Adipocyte (in vitro differentiated cells): ENCODE data around the gene RRP1B.

Experiments
- DNase-seq: peaks from one replicate; pipeline ENCODE4 v3.0.0-alpha.2; 2015; ENCODE audit warnings: low read depth
- H3K27me3 ChIP-seq: replicated peaks from 2 replicates; pipeline ENCODE4 v1.7.0; 2013; ENCODE audit warnings: mild to moderate bottlenecking, low read length, moderate library complexity; ENCODE audit not compliant: control insufficient read depth, insufficient read depth
- H3K36me3 ChIP-seq: 2 replicates; pipeline ENCODE4 v1.7.0; 2013; ENCODE audit warnings: low read length, mild to moderate bottlenecking, moderate library complexity; ENCODE audit not compliant: control insufficient read depth, insufficient read depth, severe bottlenecking
- H3K4me1 ChIP-seq: 2 replicates; pipeline ENCODE4 v1.7.0; 2013; ENCODE audit warnings: mild to moderate bottlenecking, low read length, moderate library complexity; ENCODE audit not compliant: control insufficient read depth, insufficient read depth
- H3K4me3 ChIP-seq: 2 replicates; pipeline ENCODE4 v1.7.0; 2013; ENCODE audit warnings: mild to moderate bottlenecking, low read length, moderate library complexity
- H3K9ac ChIP-seq: 2 replicates; pipeline ENCODE4 v1.7.0; 2013; ENCODE audit warnings: mild to moderate bottlenecking, low read length, moderate library complexity
- H3K9me3 ChIP-seq: 2 replicates; pipeline ENCODE4 v1.7.0; 2013; ENCODE audit warnings: mild to moderate bottlenecking, low read length, moderate library complexity; ENCODE audit not compliant: control insufficient read depth

Gene RRP1B

GRCh38 chr21:43733060-43733459 lies 73.7 kb downstream of the RRP1B start:
- no peak for DNase-seq
- Histone ChIP-seq H3K9me3 (no peaks in the 10 kb centered on the region), H3K4me3 (no peak overlapping the region), H3K27me3 (no peaks in the 10 kb centered on the region), H3K4me1 (peaks cover 63% of the 10 kb centered on the region), H3K36me3 (peaks cover 25% of the 10 kb centered on the region), H3K9ac (peak overlapping the region; percentile 69)

DNA sequence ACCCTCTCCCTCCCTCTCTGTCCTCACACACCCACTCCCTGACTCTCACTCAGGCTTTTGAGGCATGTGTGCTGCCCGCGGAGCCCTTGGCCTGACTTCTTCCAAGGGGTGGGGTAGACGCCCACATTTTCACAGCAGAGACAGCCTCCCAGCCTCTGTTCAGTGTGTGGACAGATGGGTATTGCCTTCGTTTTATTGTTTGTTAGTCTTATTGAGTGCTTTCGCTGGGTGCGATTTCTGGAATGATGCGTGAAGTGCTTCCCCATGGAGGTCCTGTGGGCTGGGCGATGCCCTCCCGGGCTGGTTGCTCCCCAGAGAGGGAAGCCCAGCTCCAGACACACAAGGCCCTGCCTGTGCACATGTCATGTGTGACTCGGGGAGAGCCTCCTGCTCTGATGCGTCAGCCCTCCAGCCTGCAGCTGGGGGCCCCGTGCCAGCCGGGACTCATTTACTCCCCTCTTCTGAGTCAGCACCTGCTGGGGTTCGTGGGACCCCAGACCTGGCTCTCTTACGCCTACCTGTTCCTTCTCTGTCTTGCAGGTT lies 74.2 kb downstream of the RRP1B start:
- H3K9me3 ChIP-seq = no peaks in the 10 kb centered on the region
- peaks cover 27% of the 10 kb centered on the region for H3K36me3 ChIP-seq
- H3K4me1 ChIP-seq = peaks cover 59% of the 10 kb centered on the region
- peak; percentile 51 for DNase-seq
- H3K4me3 ChIP-seq = no peak overlapping the region
- no peaks in the 10 kb centered on the region for H3K27me3 ChIP-seq
- peak overlapping the region; percentile 4 for H3K9ac ChIP-seq

DNA sequence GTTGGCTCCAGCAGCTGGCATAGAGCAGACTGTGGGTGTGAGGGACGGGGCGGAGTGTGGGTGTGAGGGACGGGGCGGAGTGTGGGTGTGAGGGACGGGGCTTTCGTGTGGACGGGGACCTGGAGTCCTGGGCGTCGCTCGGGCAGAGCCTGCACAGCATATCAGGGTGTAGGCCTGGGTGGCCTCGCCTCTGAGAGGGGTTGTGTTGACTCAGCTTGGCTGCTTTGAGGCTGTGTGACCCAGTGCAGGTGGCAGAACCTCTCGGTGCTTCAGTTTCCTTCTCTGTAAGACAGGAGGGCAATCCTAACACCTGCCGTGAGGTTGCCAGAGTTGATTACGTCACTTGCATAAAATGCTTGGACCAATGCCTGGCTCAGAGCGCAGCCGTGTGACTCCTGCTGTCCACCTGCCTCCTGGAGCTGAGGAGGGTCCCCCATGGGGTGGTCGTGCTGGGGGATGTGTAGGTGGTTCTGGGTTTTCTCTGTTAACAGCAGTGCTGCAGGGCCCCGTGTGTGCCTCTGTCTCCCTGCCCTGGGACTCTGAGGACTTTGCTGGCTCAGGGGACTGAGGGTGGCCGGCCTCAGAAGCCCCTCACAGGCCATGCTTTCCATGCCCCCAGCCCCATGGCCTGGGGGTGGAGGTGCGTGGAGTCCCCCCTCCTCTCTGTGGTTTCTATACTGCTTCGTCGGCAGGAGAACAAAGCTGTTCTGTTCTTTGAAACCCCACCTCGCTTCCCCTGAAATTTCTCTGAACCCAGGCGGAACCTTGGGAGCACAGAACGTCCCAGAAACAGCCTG lies 75.0 kb downstream of the RRP1B start:
- no peaks in the 10 kb centered on the region for H3K27me3 ChIP-seq
- no peak overlapping the region for H3K9ac ChIP-seq
- no peaks in the 10 kb centered on the region for H3K9me3 ChIP-seq
- peaks cover 27% of the 10 kb centered on the region for H3K36me3 ChIP-seq
- H3K4me3 ChIP-seq = no peak overlapping the region
- no peak for DNase-seq
- H3K4me1 ChIP-seq = peaks cover 55% of the 10 kb centered on the region

GRCh38 chr21:43734928-43735229 lies 75.5 kb downstream of the RRP1B start:
- Histone ChIP-seq H3K27me3 (no peaks in the 10 kb centered on the region), H3K4me1 (peaks cover 50% of the 10 kb centered on the region), H3K4me3 (no peak overlapping the region), H3K9ac (no peak overlapping the region), H3K9me3 (no peaks in the 10 kb centered on the region), H3K36me3 (peaks cover 27% of the 10 kb centered on the region)
- DNase-seq = no peak

DNA sequence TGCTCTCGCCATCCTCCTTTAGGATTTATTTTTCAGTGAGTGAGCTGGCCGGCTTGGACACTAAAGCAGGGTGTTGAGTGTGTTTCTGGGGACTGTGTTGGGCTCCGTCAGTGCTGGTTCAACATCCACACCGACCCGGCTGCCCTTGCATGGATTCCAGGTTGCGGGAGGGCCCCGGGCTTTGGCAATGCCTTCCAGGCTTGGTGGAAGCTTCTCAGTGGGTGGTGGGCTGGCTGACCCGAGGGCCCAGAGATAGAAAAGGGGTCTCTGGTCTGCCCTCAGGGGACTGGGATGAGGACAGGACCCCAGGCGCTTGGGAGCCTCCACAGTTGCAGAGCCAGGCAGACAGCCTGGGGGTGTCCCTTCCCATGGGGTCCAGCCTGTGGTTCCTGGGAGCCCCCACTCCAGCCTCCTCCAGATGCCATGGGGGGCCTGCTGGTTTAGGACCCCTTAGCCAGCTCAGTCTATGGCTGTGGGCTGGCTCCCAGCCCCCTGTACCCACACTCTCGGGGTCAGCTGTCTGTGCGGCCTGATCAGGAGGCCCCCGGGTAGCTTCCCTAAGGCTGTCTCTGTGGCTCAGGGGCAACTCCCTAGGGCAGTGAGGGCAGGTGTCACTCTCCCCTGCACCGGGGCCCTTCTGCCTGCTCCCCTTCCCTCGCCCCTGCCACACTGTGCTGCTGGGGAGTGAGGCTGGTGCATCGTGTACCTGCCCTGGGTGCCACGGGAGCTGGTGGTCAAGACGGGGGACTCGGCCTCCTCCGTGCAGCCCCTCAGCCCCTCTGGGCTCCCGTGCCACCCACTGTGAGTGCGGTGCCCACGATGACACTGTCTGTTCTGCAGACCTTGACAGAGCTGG lies 76.1 kb downstream of the RRP1B start:
- no peak overlapping the region for H3K4me3 ChIP-seq
- peaks cover 27% of the 10 kb centered on the region for H3K36me3 ChIP-seq
- no peaks in the 10 kb centered on the region for H3K9me3 ChIP-seq
- no peak for DNase-seq
- no peaks in the 10 kb centered on the region for H3K27me3 ChIP-seq
- peaks cover 49% of the 10 kb centered on the region for H3K4me1 ChIP-seq
- no peak overlapping the region for H3K9ac ChIP-seq

DNA sequence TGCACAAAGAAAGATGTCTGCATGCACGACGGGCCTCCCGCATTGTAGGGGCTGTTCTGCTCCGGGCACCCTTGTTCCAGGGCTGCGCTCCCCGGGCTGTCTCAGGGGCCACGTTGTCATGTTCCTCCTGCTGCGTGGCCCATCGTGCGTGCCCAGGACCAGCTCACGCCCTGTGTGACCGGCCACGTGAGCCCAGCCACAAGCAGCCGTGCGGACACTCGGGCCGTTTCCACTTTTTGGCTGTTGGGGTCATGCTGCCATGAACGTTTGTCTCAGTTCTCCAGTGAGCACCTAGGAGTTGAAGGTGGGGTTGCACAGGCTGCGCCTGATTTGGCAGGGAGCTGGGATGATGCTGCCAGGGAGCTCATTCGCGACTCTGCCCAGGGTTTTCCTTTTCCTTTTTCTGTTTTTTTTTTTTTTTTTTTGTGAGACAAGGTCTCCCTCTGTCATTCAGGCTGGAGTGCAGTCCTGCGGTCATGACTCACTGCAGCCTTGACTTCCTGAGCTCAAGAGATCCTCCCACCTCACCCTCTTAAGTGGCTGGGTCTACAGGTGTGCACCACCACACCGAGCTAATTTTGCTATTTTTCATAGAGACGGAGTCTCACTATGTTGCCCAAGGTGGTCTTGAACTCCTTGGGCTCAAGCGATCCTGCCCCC lies 77.0 kb downstream of the RRP1B start:
- DNase-seq = no peak

GRCh38 chr21:43737158-43737950 lies 78.0 kb downstream of the RRP1B start:
- no peaks in the 10 kb centered on the region for H3K27me3 ChIP-seq
- no peak for DNase-seq

More for the DNA sequence above, 77.0 kb downstream of the RRP1B start:
- Histone ChIP-seq H3K36me3 (peaks cover 26% of the 10 kb centered on the region), H3K27me3 (no peaks in the 10 kb centered on the region), H3K4me1 (peaks cover 46% of the 10 kb centered on the region), H3K4me3 (no peak overlapping the region), H3K9me3 (no peaks in the 10 kb centered on the region), H3K9ac (no peak overlapping the region)

GRCh38 chr21:43739621-43740435 lies 80.5 kb downstream of the RRP1B start:
- Histone ChIP-seq H3K36me3 (peaks cover 49% of the 10 kb centered on the region), H3K9me3 (no peaks in the 10 kb centered on the region), H3K4me3 (no peak overlapping the region), H3K9ac (no peak overlapping the region), H3K27me3 (no peaks in the 10 kb centered on the region), H3K4me1 (peaks cover 14% of the 10 kb centered on the region)
- no peak for DNase-seq

More at GRCh38 chr21:43737158-43737950, 78.0 kb downstream of the RRP1B start:
- H3K36me3 ChIP-seq = peaks cover 32% of the 10 kb centered on the region
- H3K4me3 ChIP-seq = no peak overlapping the region
- peaks cover 37% of the 10 kb centered on the region for H3K4me1 ChIP-seq
- no peaks in the 10 kb centered on the region for H3K9me3 ChIP-seq
- H3K9ac ChIP-seq = no peak overlapping the region

DNA sequence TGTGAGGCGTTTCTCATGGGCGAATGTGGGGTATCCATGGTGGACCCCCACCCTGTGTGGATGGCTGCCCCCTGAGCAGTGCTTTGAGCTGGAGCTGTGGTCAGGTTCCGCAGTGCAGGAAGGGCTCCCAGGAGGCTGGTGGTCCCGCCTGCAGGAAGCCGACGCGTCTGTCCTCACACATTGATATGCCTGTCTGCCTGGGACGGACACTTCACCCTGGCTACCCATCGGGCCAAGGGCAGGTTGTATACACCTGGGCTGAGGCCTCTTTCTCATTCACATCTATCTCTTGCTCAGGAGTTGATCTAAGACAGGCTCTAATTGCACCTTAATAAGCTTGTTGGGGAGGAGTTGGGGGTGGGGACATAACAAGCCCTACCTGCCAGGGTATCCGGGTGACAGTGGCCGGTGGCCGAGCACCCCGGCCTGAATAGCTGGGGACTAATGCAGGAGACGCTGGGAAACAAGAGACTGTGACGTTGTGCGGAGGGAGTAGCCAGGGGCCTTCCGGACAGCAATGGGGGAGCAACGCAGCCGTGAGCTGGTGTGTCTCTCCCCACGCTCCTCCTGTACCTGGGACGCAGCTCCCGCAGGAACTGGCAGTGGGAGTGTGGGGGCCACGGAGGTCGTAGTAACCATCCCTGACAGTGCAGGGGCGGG lies 81.3 kb downstream of the RRP1B start:
- Histone ChIP-seq H3K27me3 (no peaks in the 10 kb centered on the region), H3K36me3 (peaks cover 53% of the 10 kb centered on the region), H3K9me3 (no peaks in the 10 kb centered on the region), H3K9ac (no peak overlapping the region), H3K4me1 (peaks cover 8% of the 10 kb centered on the region), H3K4me3 (no peak overlapping the region)
- peak; percentile 44 for DNase-seq
